CD4-positive, alpha-beta T cell treated with Interleukin-1 beta for 1 hour (primary cell): Measurements from ENCODE around the gene ZC3H14.
"Not testable (repeated sequence)": the region's sequence is repeated elsewhere in the genome, so short reads cannot be mapped to it uniquely, and the experiment has no call there.

Experiments used
- DNase-seq, 2 donors: peaks; one replicate each; pipeline ENCODE4 v3.0.0-alpha.2; 2020 to 2022

The ZC3H14 gene, protein sequence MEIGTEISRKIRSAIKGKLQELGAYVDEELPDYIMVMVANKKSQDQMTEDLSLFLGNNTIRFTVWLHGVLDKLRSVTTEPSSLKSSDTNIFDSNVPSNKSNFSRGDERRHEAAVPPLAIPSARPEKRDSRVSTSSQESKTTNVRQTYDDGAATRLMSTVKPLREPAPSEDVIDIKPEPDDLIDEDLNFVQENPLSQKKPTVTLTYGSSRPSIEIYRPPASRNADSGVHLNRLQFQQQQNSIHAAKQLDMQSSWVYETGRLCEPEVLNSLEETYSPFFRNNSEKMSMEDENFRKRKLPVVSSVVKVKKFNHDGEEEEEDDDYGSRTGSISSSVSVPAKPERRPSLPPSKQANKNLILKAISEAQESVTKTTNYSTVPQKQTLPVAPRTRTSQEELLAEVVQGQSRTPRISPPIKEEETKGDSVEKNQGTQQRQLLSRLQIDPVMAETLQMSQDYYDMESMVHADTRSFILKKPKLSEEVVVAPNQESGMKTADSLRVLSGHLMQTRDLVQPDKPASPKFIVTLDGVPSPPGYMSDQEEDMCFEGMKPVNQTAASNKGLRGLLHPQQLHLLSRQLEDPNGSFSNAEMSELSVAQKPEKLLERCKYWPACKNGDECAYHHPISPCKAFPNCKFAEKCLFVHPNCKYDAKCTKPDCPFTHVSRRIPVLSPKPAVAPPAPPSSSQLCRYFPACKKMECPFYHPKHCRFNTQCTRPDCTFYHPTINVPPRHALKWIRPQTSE

GRCh38 chr14:88562831-88563686 is at the start of gene ZC3H14:
ZC3H14 (plus strand) TSS chr14:88563037; CDS start chr14:88563134, 97 bp downstream.
- peak; percentile 90 for DNase-seq

DNA sequence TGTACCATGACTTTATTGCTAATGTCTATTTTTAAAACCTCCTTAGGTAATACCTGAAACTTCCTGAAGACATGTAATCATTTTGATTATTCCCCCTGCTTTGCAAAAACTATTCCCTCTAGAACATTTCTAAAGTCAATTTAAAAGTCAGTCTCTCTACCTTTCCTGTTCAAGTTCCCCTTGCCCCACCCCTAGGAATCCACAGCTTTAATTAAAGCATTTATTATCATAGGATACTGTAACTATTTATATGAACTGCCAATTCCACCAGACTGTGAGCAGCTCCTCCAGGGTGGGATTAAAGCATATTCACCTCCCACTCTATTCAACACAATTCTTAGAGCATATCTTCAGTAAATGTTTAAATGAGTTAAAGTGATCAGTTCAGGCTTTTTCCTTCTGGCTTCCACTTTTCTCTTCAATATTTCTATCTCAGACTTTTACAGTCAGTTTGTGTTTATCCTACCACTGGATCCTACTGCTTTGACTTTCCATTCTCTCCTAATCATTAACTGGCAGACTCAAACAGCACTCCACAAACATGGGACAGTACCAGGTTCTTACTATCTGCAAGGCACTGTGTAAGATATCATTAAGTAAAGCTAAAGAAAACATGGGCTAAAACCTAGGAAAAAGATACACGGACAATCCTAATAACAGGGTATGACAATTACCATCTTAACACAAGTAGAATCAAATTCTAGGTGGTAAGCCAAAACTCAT is 47.2 kb upstream of the ZC3H14 start:
- DNase-seq: no peak

GRCh38 chr14:88516861-88517357 is 45.9 kb upstream of the ZC3H14 start:
- DNase-seq: no peak

DNA sequence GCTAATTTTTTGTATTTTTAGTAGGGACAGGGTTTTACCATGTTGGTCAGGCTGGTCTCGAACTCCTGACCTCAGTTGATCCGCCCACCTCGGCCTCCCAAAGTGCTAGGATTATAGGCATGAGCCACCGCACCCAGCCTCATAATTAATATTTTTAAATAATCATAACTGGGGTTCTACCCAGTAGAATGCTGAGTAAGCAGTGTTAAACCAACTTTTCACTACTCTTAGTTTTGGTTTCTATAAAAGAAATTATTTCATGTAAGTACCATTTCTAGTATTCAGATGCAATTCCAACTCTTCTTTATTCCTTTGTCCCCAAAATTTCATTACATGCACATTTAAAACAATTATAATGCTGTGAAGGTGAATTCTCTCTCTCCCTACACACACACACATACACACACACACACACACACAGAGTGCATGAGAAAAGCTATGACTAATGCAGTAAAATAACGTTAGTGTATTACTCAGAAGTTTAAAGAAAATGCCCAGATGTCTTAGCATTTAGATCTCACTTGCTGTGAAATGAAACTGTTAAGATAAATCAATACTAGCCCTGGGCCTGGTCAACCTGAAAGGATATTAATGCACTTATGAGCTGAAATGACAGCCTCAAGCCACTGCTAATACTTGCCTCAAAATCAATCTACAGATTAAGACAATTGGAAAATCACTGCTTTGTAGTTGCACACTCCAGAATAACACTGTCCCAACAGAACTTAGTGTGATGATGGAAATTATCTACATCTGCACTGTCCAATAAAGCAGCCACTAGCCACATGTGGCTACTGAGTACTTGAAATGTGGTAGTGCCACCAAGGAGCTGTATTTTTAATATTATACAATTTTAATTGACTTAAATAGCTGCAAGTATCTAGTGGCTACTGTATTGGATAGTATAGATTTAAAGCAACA is 44.0 kb upstream of the ZC3H14 start:
- DNase-seq: no peak

DNA sequence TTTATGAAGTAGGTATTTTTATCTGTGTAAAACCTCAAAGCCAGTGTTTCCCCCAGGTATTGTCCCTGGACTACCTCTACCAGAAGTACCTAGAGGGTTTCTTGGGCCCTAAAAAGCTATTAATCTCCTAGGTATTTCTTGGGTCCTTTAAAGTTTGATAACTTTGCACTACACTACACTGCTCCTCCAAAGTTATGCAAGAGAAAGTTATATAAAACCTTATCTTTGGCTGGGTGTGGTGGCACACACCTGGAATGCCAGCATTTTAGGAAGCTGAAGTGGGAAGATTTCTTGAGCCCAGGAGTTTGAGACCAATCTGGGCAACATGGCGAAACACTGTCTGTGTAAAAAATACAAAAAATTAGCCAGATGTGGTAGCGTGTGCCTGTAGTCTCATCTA is 42.9 kb upstream of the ZC3H14 start:
- no peak for DNase-seq

- no peak for DNase-seq
Measured at GRCh38 chr14:88521818-88522217, 41.0 kb upstream of the ZC3H14 start.

- no peak for DNase-seq
Measured at GRCh38 chr14:88522393-88522792, 40.4 kb upstream of the ZC3H14 start.

DNA sequence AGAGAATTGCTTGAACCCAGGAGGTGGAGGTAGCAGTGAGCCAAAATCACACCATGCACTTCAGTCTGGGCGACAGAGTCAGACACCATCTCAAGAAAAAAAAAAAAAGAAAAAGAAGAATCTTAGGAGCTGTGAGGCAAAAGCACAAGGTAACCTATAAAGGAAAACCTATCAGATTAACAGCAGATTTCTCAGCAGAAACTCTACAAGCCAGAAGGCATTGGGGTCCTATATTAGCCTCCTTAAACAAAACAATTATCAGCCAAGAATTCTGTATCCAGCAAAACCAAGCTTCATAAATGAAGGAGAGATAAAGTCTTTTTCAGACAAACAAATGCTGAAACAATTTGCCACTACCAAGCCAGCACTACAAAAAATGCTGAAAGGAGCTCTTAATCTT is 32.9 kb upstream of the ZC3H14 start:
- not testable (repeated sequence) for DNase-seq

GRCh38 chr14:88533064-88533602 is 29.7 kb upstream of the ZC3H14 start:
- no peak for DNase-seq

DNA sequence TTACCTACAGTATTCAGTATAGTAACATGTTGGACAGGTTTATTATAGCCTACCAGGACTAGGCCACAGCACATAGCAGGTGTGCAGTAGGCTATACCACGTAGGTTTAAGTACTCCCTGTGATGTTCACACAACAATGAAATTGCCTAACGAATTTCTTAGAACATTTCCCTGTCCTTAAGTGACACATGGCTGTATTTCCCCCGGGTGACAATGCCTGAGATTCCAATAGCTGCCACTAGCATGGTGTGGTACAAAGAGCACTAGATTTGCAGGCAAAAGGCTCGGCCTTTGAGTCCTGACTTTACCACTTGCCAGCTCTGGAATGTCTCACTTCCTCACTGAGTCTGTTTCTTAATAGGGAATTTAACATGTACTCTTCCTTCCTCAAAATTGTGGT is 27.7 kb upstream of the ZC3H14 start:
- DNase-seq: no peak

DNA sequence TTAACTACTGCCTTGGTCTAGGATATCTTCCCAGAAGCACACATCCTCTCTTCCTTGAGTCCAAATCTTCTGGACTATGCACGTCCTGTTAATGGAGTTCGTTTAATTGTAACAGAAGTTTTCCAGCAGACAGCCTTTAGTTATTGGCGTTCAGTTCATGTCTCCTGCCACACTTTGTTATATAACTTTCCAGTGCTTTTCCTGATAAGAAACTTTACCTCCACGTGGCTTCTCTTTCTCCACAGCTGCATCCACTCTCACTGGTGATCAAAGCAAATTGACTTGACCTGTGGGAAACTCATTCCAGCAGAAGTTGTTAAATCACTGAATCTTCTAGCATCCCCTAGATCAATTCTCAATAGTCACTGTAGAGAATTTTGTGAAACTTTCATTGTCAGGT is 27.0 kb upstream of the ZC3H14 start:
- no peak for DNase-seq

- no peak for DNase-seq
Measured at GRCh38 chr14:88541324-88541723, 21.5 kb upstream of the ZC3H14 start.

GRCh38 chr14:88542857-88543795 is 19.7 kb upstream of the ZC3H14 start:
- no peak for DNase-seq

- no peak for DNase-seq
Measured at GRCh38 chr14:88545256-88545655, 17.6 kb upstream of the ZC3H14 start.

- DNase-seq: no peak
Measured at GRCh38 chr14:88546621-88547385, 16.0 kb upstream of the ZC3H14 start.

DNA sequence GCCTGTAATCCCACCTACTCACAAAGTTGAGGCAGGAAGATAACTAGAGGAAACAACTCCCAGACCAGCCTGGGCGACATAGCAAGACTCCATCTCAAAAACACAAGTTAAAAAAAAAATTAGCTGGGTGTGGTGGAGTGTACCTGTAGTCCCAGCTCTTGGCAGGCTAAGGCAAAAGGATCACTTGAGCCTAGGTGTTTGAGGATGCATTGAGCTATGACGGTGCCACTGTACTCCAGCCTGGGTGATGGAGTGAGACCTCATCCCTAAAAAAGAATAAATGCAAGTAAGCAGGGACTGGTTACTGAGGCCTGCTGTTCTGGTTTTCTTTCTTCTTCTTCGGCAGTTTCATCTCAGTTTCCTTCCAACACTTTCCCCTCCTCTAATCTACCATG is 15.5 kb upstream of the ZC3H14 start:
- no peak for DNase-seq

- DNase-seq: no peak
Measured at GRCh38 chr14:88550078-88550477, 12.8 kb upstream of the ZC3H14 start.

DNA sequence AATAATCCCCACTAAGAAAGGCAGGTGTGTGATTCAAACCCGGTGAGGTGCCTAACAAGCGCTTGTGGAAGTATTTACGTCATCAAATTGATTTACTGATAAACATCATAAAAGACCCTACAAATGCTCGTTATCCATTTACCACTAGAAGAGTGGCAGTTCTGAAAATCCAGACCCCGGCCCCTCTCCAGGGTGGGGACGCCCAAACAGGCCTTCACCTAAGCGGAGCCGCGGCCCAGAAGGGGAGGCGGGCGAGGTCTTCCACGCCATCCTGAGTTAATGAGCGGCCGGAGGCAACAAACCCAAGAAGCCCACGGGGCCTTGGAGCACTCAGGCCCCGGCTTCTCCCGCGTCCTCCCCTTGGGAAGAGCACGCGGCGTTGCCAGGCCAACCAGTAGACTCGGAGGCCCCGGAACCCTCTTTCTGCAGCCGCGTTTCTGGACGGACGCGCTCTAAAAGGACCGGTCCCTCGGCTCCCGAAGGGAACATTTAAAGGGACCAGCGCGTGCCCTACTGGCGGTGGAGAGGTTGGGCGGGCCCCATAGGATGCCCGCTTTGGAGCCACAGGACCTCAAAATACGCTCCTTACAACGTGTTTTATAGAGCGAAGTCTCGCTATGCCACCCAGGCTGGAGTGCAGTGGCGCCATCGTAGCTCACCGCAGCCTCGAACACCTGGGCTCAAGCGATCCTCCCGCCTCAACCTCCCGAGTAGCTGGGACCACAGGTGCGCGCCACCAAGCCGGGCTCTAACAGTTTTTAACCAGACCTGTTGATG is 11.6 kb upstream of the ZC3H14 start:
- DNase-seq: peak; percentile 42 to 44
